ENCODE results near the gene FHIT. TPM values are rescaled to one million over a fixed set of nuclear protein-coding genes. Genes with fewer than 3 reads are reported as not detected.

The FHIT gene
- total and polyA plus RNA-seq, 11 donors, result 4.2 to 26.8 (median 16.5) TPM

DNA sequence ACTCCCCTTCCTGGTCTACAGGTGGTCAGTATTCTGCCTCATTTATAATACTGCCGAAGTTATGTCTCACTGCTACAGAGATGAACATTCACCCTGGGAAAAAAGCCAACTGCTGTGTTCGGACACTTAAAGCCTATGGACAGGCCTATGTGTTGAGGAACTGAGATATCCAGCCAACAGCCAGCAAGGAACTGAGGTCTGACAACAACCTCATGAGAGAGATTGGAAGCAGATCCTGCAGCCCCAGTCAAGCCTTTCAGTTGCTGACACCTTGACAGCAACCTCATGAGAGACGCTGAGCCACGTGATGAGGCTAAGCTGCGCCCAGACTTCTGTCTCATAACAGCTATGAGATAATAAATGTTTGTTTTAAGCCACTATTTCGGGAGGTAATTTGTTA, 18.2 kb upstream of the FHIT start:
- no peaks in the 10 kb centered on the region for H3K36me3 ChIP-seq
- peak in 2 of 4 donors; percentile 16 to 36 for ATAC-seq
- H3K4me3 ChIP-seq, result no peak overlapping the region
- peak in 1 of 5 donors; percentile 24 for DNase-seq
- WGBS, 4 donors, result 32 to 40% (median 39%) methylated on average over 6 of the region's 6 CpGs
- no peaks in the 10 kb centered on the region for H3K4me1 ChIP-seq
- no peak overlapping the region for H3K27ac ChIP-seq
- H3K27me3 ChIP-seq, result no peaks in the 10 kb centered on the region
- intact Hi-C loops (cut with DNase I), result no loop called here
- TF ChIP-seq, protein P1, sequence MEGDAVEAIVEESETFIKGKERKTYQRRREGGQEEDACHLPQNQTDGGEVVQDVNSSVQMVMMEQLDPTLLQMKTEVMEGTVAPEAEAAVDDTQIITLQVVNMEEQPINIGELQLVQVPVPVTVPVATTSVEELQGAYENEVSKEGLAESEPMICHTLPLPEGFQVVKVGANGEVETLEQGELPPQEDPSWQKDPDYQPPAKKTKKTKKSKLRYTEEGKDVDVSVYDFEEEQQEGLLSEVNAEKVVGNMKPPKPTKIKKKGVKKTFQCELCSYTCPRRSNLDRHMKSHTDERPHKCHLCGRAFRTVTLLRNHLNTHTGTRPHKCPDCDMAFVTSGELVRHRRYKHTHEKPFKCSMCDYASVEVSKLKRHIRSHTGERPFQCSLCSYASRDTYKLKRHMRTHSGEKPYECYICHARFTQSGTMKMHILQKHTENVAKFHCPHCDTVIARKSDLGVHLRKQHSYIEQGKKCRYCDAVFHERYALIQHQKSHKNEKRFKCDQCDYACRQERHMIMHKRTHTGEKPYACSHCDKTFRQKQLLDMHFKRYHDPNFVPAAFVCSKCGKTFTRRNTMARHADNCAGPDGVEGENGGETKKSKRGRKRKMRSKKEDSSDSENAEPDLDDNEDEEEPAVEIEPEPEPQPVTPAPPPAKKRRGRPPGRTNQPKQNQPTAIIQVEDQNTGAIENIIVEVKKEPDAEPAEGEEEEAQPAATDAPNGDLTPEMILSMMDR (IDR thresholded peaks at IDR 0.05), result no peak
- no peak for TF ChIP-seq POLR2A (IDR thresholded peaks at IDR 0.05)
- peaks cover 0 to 5% (median 0%) of the 10 kb centered on the region in 12 donors for H3K9me3 ChIP-seq

DNA sequence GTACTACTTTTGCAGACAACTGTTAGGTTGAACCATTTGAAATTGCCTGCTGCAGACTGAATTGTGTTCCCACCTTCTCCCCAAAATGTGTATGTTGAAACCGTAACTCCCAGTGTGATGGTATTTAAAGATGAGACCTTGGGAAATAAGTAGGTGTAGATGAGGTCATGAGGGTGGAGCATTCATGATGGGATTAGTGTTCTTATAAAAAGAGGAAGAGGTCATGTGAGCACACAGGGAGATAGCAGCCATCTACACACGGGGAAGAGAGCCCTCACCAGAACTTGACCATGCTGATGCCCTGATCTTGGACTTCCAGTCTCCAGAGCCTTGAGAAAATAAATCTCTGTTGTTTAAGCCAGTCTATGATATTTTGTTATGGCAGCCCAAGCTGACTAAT, 17.4 kb upstream of the FHIT start:
- no peaks in the 10 kb centered on the region for H3K9me3 ChIP-seq
- intact Hi-C loops (cut with DNase I), result no loop called here
- TF ChIP-seq, protein P1 (IDR thresholded peaks at IDR 0.05), result no peak
- no peak for TF ChIP-seq POLR2A (IDR thresholded peaks at IDR 0.05)
- H3K36me3 ChIP-seq, result no peaks in the 10 kb centered on the region
- H3K27ac ChIP-seq, result no peak overlapping the region
- no peak for DNase-seq
- no peak overlapping the region for H3K4me3 ChIP-seq
- H3K27me3 ChIP-seq, result no peaks in the 10 kb centered on the region
- H3K4me1 ChIP-seq, result no peaks in the 10 kb centered on the region
- WGBS, 4 donors, result 26 to 58% (median 40%) methylated on average over 2 of the region's 2 CpGs
- no peak for ATAC-seq

DNA sequence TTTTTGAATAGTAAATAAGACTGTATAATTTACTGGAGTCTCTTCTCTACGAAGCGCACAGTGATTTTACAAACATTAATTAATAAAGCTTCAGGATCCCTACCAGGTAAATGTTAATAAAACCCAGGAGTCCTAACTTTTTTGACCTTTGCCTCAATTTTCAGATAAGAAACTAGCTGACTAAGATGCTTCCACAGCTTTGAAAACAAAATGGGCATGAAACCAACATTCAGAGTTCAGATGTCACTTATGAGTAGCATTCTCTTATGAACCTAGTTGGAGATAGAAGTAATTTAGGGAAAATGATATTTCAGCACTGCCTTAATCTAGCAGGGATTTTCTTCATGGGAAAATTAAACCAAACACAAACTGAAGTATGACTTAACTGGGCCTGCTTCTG, 13.0 kb upstream of the FHIT start:
- WGBS, 4 donors, result 96 to 100% (median 97%) methylated on average over 2 of the region's 2 CpGs
- H3K4me1 ChIP-seq, result no peaks in the 10 kb centered on the region
- DNase-seq (no peak), ATAC-seq (no peak)
- H3K4me3 ChIP-seq, result no peak overlapping the region
- TF ChIP-seq POLR2A (IDR thresholded peaks at IDR 0.05), result no peak
- TF ChIP-seq, protein P1 (IDR thresholded peaks at IDR 0.05), result no peak
- peaks cover 0 to 12% (median 0%) of the 10 kb centered on the region in 12 donors for H3K9me3 ChIP-seq
- intact Hi-C loops (cut with DNase I), result no loop called here
- H3K27ac ChIP-seq, result no peak overlapping the region
- H3K27me3 ChIP-seq, result no peaks in the 10 kb centered on the region
- H3K36me3 ChIP-seq, result no peaks in the 10 kb centered on the region

DNA sequence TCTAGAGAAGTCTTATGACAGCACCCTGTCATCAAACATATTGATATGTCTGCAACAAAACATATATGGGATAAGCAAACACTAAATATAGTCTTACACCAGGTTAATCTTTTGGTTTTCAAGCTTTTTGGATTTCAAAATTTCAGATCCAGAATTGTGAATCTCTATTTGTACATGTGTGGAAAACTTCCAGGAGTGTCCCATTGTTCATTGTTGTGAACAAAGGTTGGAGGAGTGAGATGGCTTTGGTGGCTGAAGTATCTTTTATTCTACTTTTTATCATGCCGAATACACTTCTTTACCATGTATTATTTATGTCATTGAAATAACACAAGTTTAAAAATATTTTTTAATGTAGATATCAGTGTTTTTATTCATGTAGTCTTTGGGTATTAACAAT, 5.9 kb upstream of the FHIT start:
- H3K27ac ChIP-seq, result no peak overlapping the region
- H3K4me1 ChIP-seq, result peaks cover 0 to 11% (median 4%) of the 10 kb centered on the region in 12 donors
- ATAC-seq, result no peak
- no peak for TF ChIP-seq POLR2A (IDR thresholded peaks at IDR 0.05)
- TF ChIP-seq, protein P1 (IDR thresholded peaks at IDR 0.05), result no peak
- H3K9me3 ChIP-seq, result peaks cover 0 to 12% (median 0%) of the 10 kb centered on the region in 12 donors
- DNase-seq, result no peak
- no peaks in the 10 kb centered on the region for H3K36me3 ChIP-seq
- H3K27me3 ChIP-seq, result no peaks in the 10 kb centered on the region
- H3K4me3 ChIP-seq, result no peak overlapping the region
- WGBS, 4 donors, result 86 to 92% (median 89%) methylated on average over 1 of the region's 1 CpG
- intact Hi-C loops (cut with DNase I), result loop anchor here in 3 of 10 donors (10.0 kb wide), 2 partner anchors 278 to 298 kb away; no protein-coding TSS in a partner anchor
